ENCODE results near the gene FBXO38. TPM values are rescaled to one million over a fixed set of nuclear protein-coding genes. Genes with fewer than 3 reads are reported as not detected.

FBXO38 gene
- total RNA-seq, 2 experiments from 2014 or later: 37.6 to 49.5 TPM

DNA sequence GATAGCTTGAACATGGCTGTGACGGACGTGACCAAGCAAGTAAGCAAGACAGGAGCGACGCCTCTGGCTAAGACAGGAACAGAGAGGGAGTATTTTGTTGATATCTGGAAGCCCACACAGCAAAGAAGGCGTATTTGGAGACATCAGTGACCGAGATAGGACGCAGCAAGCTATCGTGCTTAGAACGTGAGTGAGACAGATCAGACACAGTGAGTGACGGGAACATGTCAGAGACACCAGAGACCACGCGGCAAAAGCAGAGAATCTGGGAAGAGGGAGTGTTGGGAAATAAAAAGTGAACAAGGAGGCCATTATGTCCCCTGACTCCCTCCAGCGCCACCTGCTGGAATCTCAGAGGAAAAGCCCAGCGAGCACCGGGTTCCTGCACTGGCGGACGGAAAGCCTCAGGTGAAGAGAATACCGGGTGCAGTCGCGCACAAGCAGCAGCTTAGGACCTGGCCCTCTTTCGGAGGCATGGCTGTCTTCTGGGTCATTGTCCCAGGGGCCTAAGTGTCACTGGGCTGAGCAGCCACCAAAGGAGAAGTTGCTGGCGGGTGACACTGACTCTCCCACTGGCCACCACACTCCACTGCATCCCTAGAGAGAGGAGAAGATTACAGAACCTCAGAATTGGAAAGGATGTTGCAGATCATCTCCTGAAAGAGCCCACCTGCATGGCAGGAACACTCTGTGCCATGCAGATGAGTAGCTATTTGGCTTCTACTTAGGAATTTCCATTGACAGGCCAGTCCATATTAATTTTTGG is 99.1 kb downstream of the FBXO38 start:
- H4K20me1 ChIP-seq (ENCODE audit: insufficient read depth, low read length): no peaks in the 10 kb centered on the region
- no peak overlapping the region for H3K4me3 ChIP-seq (ENCODE audit: low read depth, low read length, poor library complexity, severe bottlenecking)
- no peaks in the 10 kb centered on the region for H3K79me2 ChIP-seq (ENCODE audit: insufficient read depth, low read depth, low read length)
- intact Hi-C loops (cut with micrococcal nuclease; ENCODE audit: unreplicated experiment): no loop called here
- BruUV-seq (replicated peaks): no TSS peak
- no peaks in the 10 kb centered on the region for H3K36me3 ChIP-seq (ENCODE audit: insufficient read depth, low read length)
- no peaks in the 10 kb centered on the region for H3K9me3 ChIP-seq (ENCODE audit: low read length)
- no peak overlapping the region for H2AFZ ChIP-seq (ENCODE audit: low read length)
- TF ChIP-seq, protein P1, sequence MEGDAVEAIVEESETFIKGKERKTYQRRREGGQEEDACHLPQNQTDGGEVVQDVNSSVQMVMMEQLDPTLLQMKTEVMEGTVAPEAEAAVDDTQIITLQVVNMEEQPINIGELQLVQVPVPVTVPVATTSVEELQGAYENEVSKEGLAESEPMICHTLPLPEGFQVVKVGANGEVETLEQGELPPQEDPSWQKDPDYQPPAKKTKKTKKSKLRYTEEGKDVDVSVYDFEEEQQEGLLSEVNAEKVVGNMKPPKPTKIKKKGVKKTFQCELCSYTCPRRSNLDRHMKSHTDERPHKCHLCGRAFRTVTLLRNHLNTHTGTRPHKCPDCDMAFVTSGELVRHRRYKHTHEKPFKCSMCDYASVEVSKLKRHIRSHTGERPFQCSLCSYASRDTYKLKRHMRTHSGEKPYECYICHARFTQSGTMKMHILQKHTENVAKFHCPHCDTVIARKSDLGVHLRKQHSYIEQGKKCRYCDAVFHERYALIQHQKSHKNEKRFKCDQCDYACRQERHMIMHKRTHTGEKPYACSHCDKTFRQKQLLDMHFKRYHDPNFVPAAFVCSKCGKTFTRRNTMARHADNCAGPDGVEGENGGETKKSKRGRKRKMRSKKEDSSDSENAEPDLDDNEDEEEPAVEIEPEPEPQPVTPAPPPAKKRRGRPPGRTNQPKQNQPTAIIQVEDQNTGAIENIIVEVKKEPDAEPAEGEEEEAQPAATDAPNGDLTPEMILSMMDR (conservative IDR thresholded peaks at IDR 0.05; ENCODE audit: low read length): peak; percentile 84
- TF ChIP-seq EZH2phosphoT487 (IDR thresholded peaks at IDR 0.05; ENCODE audit: borderline replicate concordance, low read depth, low read length): no peak
- POLR2A ChIA-PET: interaction anchor here (0.5 kb wide), 1 partner anchor 61 kb away, joined by 3 read pairs; no protein-coding TSS in a partner anchor
- peak; percentile 54 for DNase-seq (ENCODE audit: low spot score)
- CTCF ChIA-PET (ENCODE audit: unreplicated experiment): interaction anchor here (0.6 kb wide), 1 partner anchor 1095 kb away, joined by 3 read pairs; no protein-coding TSS in a partner anchor
- H3K27ac ChIP-seq (ENCODE audit: low read depth, low read length, poor library complexity, severe bottlenecking): no peak overlapping the region
- H3K4me2 ChIP-seq (ENCODE audit: low read length): no peak overlapping the region
- H3K4me1 ChIP-seq (ENCODE audit: insufficient read depth, low read length, poor library complexity, severe bottlenecking): no peaks in the 10 kb centered on the region
- no peaks in the 10 kb centered on the region for H3K9me2 ChIP-seq (ENCODE audit: insufficient read depth, low read length)

DNA sequence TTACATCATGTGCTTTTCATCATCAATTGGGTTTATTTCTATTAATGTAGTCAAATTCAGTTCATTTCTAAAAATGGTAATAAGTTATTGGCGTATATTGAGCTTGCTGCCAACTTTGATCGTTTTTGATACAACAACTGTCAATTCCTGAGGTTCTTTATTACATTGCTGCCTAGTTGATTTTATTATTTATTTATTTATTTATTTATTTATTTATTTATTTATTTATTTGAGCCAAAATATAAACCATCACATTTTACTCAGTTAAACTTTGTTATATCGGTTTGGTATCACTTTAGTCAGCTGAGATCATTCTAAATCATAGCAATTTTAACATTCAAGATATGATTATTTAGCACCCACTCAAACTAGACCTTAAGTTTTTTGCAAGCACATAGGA is 100.0 kb downstream of the FBXO38 start:
- Histone ChIP-seq H3K9me2 (ENCODE audit: insufficient read depth, low read length) (no peaks in the 10 kb centered on the region), H4K20me1 (ENCODE audit: insufficient read depth, low read length) (no peaks in the 10 kb centered on the region), H2AFZ (ENCODE audit: low read length) (no peak overlapping the region), H3K9me3 (ENCODE audit: low read length) (no peaks in the 10 kb centered on the region), H3K4me2 (ENCODE audit: low read length) (no peak overlapping the region), H3K36me3 (ENCODE audit: insufficient read depth, low read length) (no peaks in the 10 kb centered on the region), H3K27ac (ENCODE audit: low read depth, low read length, poor library complexity, severe bottlenecking) (no peak overlapping the region), H3K79me2 (ENCODE audit: insufficient read depth, low read depth, low read length) (no peaks in the 10 kb centered on the region), H3K4me1 (ENCODE audit: insufficient read depth, low read length, poor library complexity, severe bottlenecking) (no peaks in the 10 kb centered on the region), H3K4me3 (ENCODE audit: low read depth, low read length, poor library complexity, severe bottlenecking) (no peak overlapping the region)
- POLR2A ChIA-PET: interaction anchor here (0.5 kb wide), 1 partner anchor 62 kb away, joined by 3 read pairs; no protein-coding TSS in a partner anchor
- BruUV-seq (replicated peaks): no TSS peak
- no peak for TF ChIP-seq EZH2phosphoT487 (IDR thresholded peaks at IDR 0.05; ENCODE audit: borderline replicate concordance, low read depth, low read length)
- no peak for DNase-seq (ENCODE audit: low spot score)
- intact Hi-C loops (cut with micrococcal nuclease; ENCODE audit: unreplicated experiment): no loop called here
- CTCF ChIA-PET (ENCODE audit: unreplicated experiment): interaction anchor here (0.6 kb wide), 1 partner anchor 1096 kb away, joined by 3 read pairs; no protein-coding TSS in a partner anchor

DNA sequence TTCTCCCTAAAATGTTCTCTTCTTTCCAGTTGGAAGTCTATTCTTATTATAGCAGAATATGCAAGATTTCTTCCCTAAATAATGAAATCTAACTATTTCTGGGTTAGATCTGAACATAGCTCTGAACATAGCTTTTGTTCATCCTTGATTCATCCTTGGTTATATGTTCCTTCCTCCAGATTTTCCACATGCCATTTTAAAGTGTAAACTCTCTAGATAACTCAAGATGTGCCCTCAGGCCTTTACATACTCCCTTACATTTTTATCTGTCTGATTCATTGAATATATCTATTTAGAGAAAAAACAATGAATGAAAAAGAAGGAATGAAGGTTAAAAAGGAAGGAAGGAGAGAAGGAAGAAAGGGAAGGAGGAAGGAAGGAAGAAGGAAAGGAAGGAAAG is 100.9 kb downstream of the FBXO38 start:
- intact Hi-C loops (cut with micrococcal nuclease; ENCODE audit: unreplicated experiment): no loop called here
- Histone ChIP-seq H3K4me3 (ENCODE audit: low read depth, low read length, poor library complexity, severe bottlenecking) (no peak overlapping the region), H3K9me2 (ENCODE audit: insufficient read depth, low read length) (no peaks in the 10 kb centered on the region), H3K4me2 (ENCODE audit: low read length) (no peak overlapping the region), H3K36me3 (ENCODE audit: insufficient read depth, low read length) (no peaks in the 10 kb centered on the region), H2AFZ (ENCODE audit: low read length) (no peak overlapping the region), H3K79me2 (ENCODE audit: insufficient read depth, low read depth, low read length) (no peaks in the 10 kb centered on the region), H4K20me1 (ENCODE audit: insufficient read depth, low read length) (no peaks in the 10 kb centered on the region), H3K4me1 (ENCODE audit: insufficient read depth, low read length, poor library complexity, severe bottlenecking) (no peaks in the 10 kb centered on the region), H3K27ac (ENCODE audit: low read depth, low read length, poor library complexity, severe bottlenecking) (no peak overlapping the region), H3K9me3 (ENCODE audit: low read length) (no peaks in the 10 kb centered on the region)
- TF ChIP-seq EZH2phosphoT487 (IDR thresholded peaks at IDR 0.05; ENCODE audit: borderline replicate concordance, low read depth, low read length): no peak
- TF ChIP-seq, protein P1 (conservative IDR thresholded peaks at IDR 0.05; ENCODE audit: low read length): no peak
- POLR2A ChIA-PET: no interaction called here
- BruUV-seq (replicated peaks): no TSS peak
- DNase-seq (ENCODE audit: low spot score): no peak
- CTCF ChIA-PET (ENCODE audit: unreplicated experiment): no interaction called here
